ENCODE results near the gene KIAA1549. TPM values are rescaled to one million over a fixed set of nuclear protein-coding genes. Genes with fewer than 3 reads are reported as not detected.
"Not testable (repeated sequence)": the region's sequence is repeated elsewhere in the genome, so short reads cannot be mapped to it uniquely, and the experiment has no call there.

Gene KIAA1549
- total RNA-seq (4.6 TPM), polyA plus RNA-seq (1.6 TPM)

DNA sequence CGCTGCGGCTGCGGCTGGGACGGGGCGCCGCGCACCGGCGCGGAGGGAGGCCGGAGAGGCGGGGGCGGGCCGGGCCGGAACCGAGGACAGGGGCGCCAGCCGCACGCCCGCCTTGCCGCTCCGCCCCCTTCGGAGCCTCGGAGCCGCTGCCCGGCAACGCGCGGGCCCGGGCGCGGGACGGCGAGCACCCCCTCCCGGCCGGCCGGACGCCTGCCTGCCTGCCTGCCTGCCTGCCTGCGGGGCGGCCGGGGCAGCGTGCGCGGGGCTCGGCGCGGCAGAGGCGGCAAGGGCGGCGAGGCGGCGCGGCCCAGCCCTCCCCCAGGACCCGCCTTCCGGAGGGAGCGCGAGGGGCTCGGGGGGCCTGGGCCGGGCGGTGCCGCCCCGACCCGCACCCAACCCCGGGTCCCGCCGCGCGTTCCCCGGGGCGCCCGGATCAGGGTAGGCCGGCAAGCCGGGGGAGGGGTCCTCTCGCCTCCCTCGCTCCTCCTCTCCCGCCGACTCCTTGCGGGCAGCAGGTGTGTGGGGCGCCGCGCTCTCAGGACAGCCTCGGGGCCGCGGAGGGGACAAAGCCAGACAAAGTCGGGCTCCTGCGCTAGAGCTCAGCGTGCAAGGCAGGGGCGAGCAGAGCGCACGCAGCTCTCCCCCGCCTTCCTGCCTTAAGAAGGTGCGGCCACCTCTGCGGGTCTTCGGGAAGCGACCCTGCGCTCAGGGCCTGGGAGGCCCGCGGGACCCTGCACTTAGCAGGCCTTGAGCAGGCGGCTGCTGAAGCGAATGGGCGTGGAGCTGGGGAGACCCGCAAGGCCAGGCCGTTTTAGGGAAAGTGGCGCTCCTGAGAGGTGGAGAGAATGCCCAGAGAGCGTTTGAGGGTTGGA is at the start of gene KIAA1549:
TSS of gene KIAA1549 (minus strand) at position 58 of the 872 bp plus-strand sequence. CDS start 120 bp downstream, outside the sequence.
- Histone ChIP-seq H3K4me3 (ENCODE audit: low read depth, low read length) (peak within 1 kb of the TSS; percentile 97), H3K36me3 (ENCODE audit: insufficient read depth) (no peaks in the 10 kb centered on the region), H3K27ac (ENCODE audit: low read depth) (no peak within 1 kb of the TSS), H3K4me1 (ENCODE audit: insufficient read depth) (no peaks in the 10 kb centered on the region)
- 1% methylated on average over 102 of the region's 105 CpGs for WGBS
- DNase-seq (ENCODE audit: extremely low spot score), result no peak

DNA sequence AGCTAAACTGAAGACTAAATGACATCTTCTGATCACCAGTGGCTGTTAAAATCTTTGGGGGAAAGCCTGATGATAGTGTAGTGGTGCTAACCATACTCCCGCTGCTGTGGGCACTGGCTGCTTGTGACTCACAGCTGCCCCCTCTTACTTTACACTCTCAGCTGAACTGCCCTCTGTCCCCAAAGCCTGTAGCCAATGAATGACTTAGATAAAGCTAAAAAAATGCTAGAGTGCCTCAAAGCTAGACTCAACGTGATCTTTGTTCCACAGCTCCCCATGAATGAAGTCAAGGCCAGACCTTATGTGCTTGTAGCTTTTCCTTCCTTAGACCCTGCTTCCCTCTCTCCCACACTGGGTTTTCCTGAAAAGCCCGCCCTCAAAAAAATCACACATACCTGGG is 48.2 kb upstream of the KIAA1549 start:
- WGBS, result 95% methylated on average over 3 of the region's 3 CpGs
- no peaks in the 10 kb centered on the region for H3K4me1 ChIP-seq (ENCODE audit: insufficient read depth)
- H3K4me3 ChIP-seq (ENCODE audit: low read depth, low read length), result no peak overlapping the region
- peaks cover 6% of the 10 kb centered on the region for H3K36me3 ChIP-seq (ENCODE audit: insufficient read depth)
- no peak for DNase-seq (ENCODE audit: extremely low spot score)
- H3K27ac ChIP-seq (ENCODE audit: low read depth), result no peak overlapping the region

DNA sequence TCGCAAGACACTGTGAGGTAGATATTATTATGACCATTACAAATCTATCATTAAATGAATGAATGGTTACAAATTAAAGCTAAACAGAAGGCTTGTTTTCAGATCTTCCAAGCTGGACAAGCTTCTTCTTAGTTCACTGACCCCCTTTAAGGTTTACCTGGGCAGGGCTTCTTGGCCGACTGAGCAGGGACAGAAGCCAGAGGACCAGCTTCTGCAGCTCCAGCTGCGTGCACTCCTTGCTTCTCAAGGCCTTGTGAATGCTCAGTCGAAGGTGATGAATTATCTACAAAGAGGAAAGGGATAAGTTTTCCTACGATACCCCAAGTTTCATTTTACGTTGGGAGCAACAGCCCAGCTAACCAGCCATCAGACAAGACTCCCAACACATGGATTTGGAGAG is 45.4 kb upstream of the KIAA1549 start:
- Histone ChIP-seq H3K27ac (ENCODE audit: low read depth) (no peak overlapping the region), H3K4me3 (ENCODE audit: low read depth, low read length) (no peak overlapping the region), H3K4me1 (ENCODE audit: insufficient read depth) (no peaks in the 10 kb centered on the region), H3K36me3 (ENCODE audit: insufficient read depth) (peaks cover 6% of the 10 kb centered on the region)
- DNase-seq (ENCODE audit: extremely low spot score), result no peak
- WGBS, result 92% methylated on average over 6 of the region's 6 CpGs

GRCh38 chr7:139025861-139026260 is 44.7 kb upstream of the KIAA1549 start:
- not testable (repeated sequence) for H3K27ac ChIP-seq (ENCODE audit: low read depth); DNase-seq (ENCODE audit: extremely low spot score); H3K4me3 ChIP-seq (ENCODE audit: low read depth, low read length); H3K36me3 ChIP-seq (ENCODE audit: insufficient read depth); H3K4me1 ChIP-seq (ENCODE audit: insufficient read depth)
- WGBS, result 90% methylated on average over 5 of the region's 5 CpGs

DNA sequence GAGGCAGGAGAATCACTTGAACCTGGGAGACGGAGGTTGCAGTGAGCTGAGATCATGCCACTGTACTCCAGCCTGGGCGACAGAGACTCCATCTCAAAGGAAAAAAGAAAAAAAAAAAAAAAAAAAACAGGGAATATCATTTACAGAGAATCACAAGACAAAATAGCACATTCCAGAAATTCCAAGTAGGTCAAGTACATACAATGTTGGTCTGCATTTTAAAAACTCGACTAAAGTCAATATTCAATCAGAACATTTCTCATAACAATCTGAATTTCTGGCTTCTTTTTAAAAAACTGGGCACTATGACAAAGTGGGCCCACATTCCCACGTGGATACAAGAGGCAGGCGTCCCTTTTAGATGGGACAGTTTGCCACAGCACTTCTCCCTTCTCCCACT is 41.9 kb upstream of the KIAA1549 start:
- WGBS, result 84% methylated on average over 5 of the region's 5 CpGs
- Histone ChIP-seq H3K4me1 (ENCODE audit: insufficient read depth) (no peaks in the 10 kb centered on the region), H3K36me3 (ENCODE audit: insufficient read depth) (peaks cover 6% of the 10 kb centered on the region)

GRCh38 chr7:139022286-139022685 is 41.1 kb upstream of the KIAA1549 start:
- Histone ChIP-seq H3K4me1 (ENCODE audit: insufficient read depth) (no peaks in the 10 kb centered on the region), H3K27ac (ENCODE audit: low read depth) (no peak overlapping the region), H3K36me3 (ENCODE audit: insufficient read depth) (peaks cover 6% of the 10 kb centered on the region), H3K4me3 (ENCODE audit: low read depth, low read length) (no peak overlapping the region)
- DNase-seq (ENCODE audit: extremely low spot score), result no peak
- 66% methylated on average over 4 of the region's 4 CpGs for WGBS

More for the DNA sequence above, 41.9 kb upstream of the KIAA1549 start:
- no peak overlapping the region for H3K4me3 ChIP-seq (ENCODE audit: low read depth, low read length)
- DNase-seq (ENCODE audit: extremely low spot score), result no peak
- H3K27ac ChIP-seq (ENCODE audit: low read depth), result no peak overlapping the region

GRCh38 chr7:139018910-139019309 is 37.7 kb upstream of the KIAA1549 start:
- no peak for DNase-seq (ENCODE audit: extremely low spot score)
- 78% methylated on average over 3 of the region's 3 CpGs for WGBS
- H3K4me3 ChIP-seq (ENCODE audit: low read depth, low read length), result no peak overlapping the region
- no peaks in the 10 kb centered on the region for H3K36me3 ChIP-seq (ENCODE audit: insufficient read depth)
- H3K4me1 ChIP-seq (ENCODE audit: insufficient read depth), result no peaks in the 10 kb centered on the region
- no peak overlapping the region for H3K27ac ChIP-seq (ENCODE audit: low read depth)

DNA sequence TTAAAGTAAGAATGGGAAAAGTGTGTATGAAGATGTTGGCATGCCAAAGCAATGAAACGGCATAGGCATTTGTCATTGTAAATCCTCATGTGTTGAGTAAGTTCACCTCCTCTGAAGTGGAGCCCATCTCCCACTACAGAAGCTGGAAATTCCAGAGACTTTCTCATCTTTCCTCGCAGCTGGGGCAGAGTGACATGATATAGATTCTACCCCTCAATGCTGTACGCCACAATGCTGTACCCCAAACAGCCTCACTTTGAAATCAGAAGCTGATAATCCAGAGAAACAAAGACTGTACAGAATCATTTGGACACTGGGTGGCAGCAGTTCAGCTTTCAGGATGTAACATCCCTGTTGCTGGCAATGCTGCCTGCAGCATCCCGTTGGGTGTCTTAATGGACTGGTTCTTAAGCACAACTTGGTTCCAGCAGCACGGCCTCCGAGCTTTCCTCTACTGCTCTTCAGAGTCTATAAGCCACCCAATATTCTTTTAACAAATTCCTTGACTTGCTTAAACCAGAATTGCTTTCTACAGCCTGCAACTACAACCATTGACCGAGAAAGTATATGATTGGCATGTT is 35.8 kb upstream of the KIAA1549 start:
- Histone ChIP-seq H3K4me3 (ENCODE audit: low read depth, low read length) (no peak overlapping the region), H3K27ac (ENCODE audit: low read depth) (no peak overlapping the region), H3K4me1 (ENCODE audit: insufficient read depth) (no peaks in the 10 kb centered on the region), H3K36me3 (ENCODE audit: insufficient read depth) (no peaks in the 10 kb centered on the region)
- WGBS, result 25% methylated on average over 7 of the region's 7 CpGs
- DNase-seq (ENCODE audit: extremely low spot score), result no peak

- no peaks in the 10 kb centered on the region for H3K4me1 ChIP-seq (ENCODE audit: insufficient read depth)
- whole genome bisulfite sequencing, result 90% methylated on average over 3 of the region's 3 CpGs
Observed at GRCh38 chr7:139011373-139011772, 30.2 kb upstream of the KIAA1549 start.

GRCh38 chr7:139004321-139005090 is 23.3 kb upstream of the KIAA1549 start:
- Histone ChIP-seq H3K27ac (ENCODE audit: low read depth) (no peak overlapping the region), H3K4me1 (ENCODE audit: insufficient read depth) (no peaks in the 10 kb centered on the region), H3K36me3 (ENCODE audit: insufficient read depth) (no peaks in the 10 kb centered on the region), H3K4me3 (ENCODE audit: low read depth, low read length) (no peak overlapping the region)
- DNase-seq (ENCODE audit: extremely low spot score), result no peak

More at GRCh38 chr7:139011373-139011772, 30.2 kb upstream of the KIAA1549 start:
- H3K4me3 ChIP-seq (ENCODE audit: low read depth, low read length), result no peak overlapping the region
- no peak overlapping the region for H3K27ac ChIP-seq (ENCODE audit: low read depth)
- no peak for DNase-seq (ENCODE audit: extremely low spot score)
- H3K36me3 ChIP-seq (ENCODE audit: insufficient read depth), result no peaks in the 10 kb centered on the region

DNA sequence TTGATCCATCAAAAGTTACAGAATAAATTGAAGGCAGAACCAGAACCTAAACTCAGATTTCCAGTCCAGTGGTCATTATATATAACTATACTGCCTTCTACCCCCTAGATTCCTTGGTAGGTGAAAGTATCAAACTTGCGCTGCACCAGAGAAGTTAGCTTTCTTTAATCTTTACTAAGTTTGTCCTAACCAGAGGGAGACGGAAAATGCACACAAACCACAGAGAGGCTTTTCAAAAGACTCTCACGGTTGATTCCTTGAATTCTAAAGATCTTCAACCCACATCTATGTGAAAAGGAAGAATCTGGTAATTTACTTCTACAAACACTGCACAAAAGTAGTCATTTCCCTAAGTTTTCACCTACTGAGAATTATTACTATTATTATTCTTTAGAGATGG is 18.2 kb upstream of the KIAA1549 start:
- no peak overlapping the region for H3K4me3 ChIP-seq (ENCODE audit: low read depth, low read length)
- H3K27ac ChIP-seq (ENCODE audit: low read depth), result no peak overlapping the region
- H3K4me1 ChIP-seq (ENCODE audit: insufficient read depth), result no peaks in the 10 kb centered on the region
- DNase-seq (ENCODE audit: extremely low spot score), result no peak
- no peaks in the 10 kb centered on the region for H3K36me3 ChIP-seq (ENCODE audit: insufficient read depth)
- WGBS, result 80% methylated on average over 3 of the region's 3 CpGs

DNA sequence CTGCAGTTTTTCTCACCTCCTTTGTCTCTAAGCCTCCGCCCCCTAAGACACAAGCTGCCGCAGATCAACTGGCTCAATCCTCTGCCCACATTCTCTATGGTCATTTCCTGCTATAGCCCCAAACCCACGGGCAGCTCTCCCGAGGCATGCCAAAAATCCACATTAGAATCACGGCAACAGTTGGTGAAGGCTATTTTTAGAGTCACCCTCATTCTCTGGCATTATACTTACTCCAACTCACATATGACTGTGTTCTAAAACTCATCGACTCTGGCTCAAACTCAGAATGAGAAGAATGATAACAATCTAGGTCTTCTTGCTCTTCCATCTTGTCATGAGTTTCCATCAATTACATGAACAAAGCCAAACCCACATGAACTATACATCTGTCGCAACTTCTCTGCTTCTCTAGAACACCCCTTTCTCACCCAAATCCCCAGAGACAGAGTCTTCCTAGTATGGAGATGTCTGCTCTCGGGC is 10.9 kb upstream of the KIAA1549 start:
- no peaks in the 10 kb centered on the region for H3K4me1 ChIP-seq (ENCODE audit: insufficient read depth)
- no peak overlapping the region for H3K4me3 ChIP-seq (ENCODE audit: low read depth, low read length)
- H3K27ac ChIP-seq (ENCODE audit: low read depth), result no peak overlapping the region
- WGBS, result 69% methylated on average over 8 of the region's 8 CpGs
- no peaks in the 10 kb centered on the region for H3K36me3 ChIP-seq (ENCODE audit: insufficient read depth)
- DNase-seq (ENCODE audit: extremely low spot score), result no peak

- no peak overlapping the region for H3K4me3 ChIP-seq (ENCODE audit: low read depth, low read length)
- H3K36me3 ChIP-seq (ENCODE audit: insufficient read depth), result no peaks in the 10 kb centered on the region
- H3K27ac ChIP-seq (ENCODE audit: low read depth), result no peak overlapping the region
- no peak for DNase-seq (ENCODE audit: extremely low spot score)
- 95% methylated on average over 1 of the region's 1 CpG for WGBS
- H3K4me1 ChIP-seq (ENCODE audit: insufficient read depth), result no peaks in the 10 kb centered on the region
Observed at GRCh38 chr7:138987686-138988085, 6.5 kb upstream of the KIAA1549 start.

All from urinary bladder (tissue), 4 donors.